Aorta (tissue), 5 donors: ENCODE measurements around the gene ISCA1. TPM values are rescaled to one million over a fixed set of nuclear protein-coding genes. Genes with fewer than 3 reads are reported as not detected.
"Not testable (repeated sequence)": the region's sequence is repeated elsewhere in the genome, so short reads cannot be mapped to it uniquely, and the experiment has no call there.

Source experiments
- ATAC-seq: fragments of 200-7000 bp; cut with Tn5 transposase; one replicate; pipeline ENCODE4 v1.9.1; 2022; ENCODE audit warnings: moderate library complexity; ENCODE audit not compliant: low FRiP score
- DNase-seq, 2 donors: peaks; one replicate each; pipeline ENCODE4 v3.0.0-alpha.2; 2020
- H3K27ac ChIP-seq, 2 donors: one replicate each; pipeline ENCODE4 v1.5.1; 2013; ENCODE audit warnings: low read length in 2 of 2, mild to moderate bottlenecking in 2 of 2, moderate library complexity in 2 of 2, control low read depth in 1 of 2, inconsistent platforms in 1 of 2, low read depth in 1 of 2
- H3K27me3 ChIP-seq, 2 donors: one replicate each; pipeline ENCODE4 v1.6.1; 2013; ENCODE audit warnings: control low read depth in 1 of 2, low read length in 1 of 2, mild to moderate bottlenecking in 1 of 2, moderate library complexity in 1 of 2; ENCODE audit not compliant: insufficient read depth in 2 of 2, control insufficient read depth in 1 of 2
- H3K36me3 ChIP-seq, 2 donors: one replicate each; pipeline ENCODE4 v1.6.1; 2013; ENCODE audit warnings: control low read depth in 1 of 2, low read length in 1 of 2, mild to moderate bottlenecking in 1 of 2; ENCODE audit not compliant: insufficient read depth in 2 of 2, control insufficient read depth in 1 of 2
- H3K4me1 ChIP-seq, 2 donors: one replicate each; pipeline ENCODE4 v1.6.1; 2013; ENCODE audit warnings: low read length in 2 of 2, control low read depth in 1 of 2, mild to moderate bottlenecking in 1 of 2, moderate library complexity in 1 of 2; ENCODE audit not compliant: insufficient read depth in 2 of 2, control insufficient read depth in 1 of 2
- H3K4me3 ChIP-seq, 2 donors: one replicate each; pipeline ENCODE4 v1.5.1; 2013; ENCODE audit warnings: low read length in 2 of 2, control low read depth in 1 of 2, mild to moderate bottlenecking in 1 of 2
- H3K9me3 ChIP-seq: one replicate; pipeline ENCODE4 v1.6.1; 2013; ENCODE audit warnings: mild to moderate bottlenecking, low read length; ENCODE audit not compliant: control insufficient read depth
- WGBS, 2 donors: extraction: QIAGEN DNeasy Blood & Tissue Kit; methylation state at CpG; one replicate each; pipeline ENCODE4 v1.1.7; 2013; 5-methylcytosine and 5-hydroxymethylcytosine counted together
- intact Hi-C, 2 donors: fragments of 100-400 bp; cut with DNase I; formaldehyde crosslinking; loops; one replicate each; pipeline versions ENCODE4 v1.14.2 to v1.15.0; 2022
- polyA plus RNA-seq, 2 donors: library from polyadenylated mRNA; stranded (reverse); fragments of 200-250 nt; gene quantifications; one replicate each; pipeline ENCODE4 v1.2.3, GENCODE V29; 2013
- total RNA-seq, 2 donors: library from RNA; stranded (reverse); fragmentation: NEBNext Ultra II Directional; extraction: Animal tissue kit (Norgen Biotek cat#: 25700); gene quantifications; one replicate each; pipeline ENCODE4 v1.2.1, GENCODE V29; 2021
- donor health status: healthy with polysubstance abuse.
- donor health status: Bipolar disorder and iron deficiency.
- donor health status: DM: no; HTN: no; CAD: no.
- donor health status: DM: no; HTN: no; CAD: no.
- donor health status: DM: yes; HTN: yes; CAD: no.

Gene ISCA1
- total and polyA plus RNA-seq, 4 donors = 24.1 to 53.6 (median 35.2) TPM

DNA sequence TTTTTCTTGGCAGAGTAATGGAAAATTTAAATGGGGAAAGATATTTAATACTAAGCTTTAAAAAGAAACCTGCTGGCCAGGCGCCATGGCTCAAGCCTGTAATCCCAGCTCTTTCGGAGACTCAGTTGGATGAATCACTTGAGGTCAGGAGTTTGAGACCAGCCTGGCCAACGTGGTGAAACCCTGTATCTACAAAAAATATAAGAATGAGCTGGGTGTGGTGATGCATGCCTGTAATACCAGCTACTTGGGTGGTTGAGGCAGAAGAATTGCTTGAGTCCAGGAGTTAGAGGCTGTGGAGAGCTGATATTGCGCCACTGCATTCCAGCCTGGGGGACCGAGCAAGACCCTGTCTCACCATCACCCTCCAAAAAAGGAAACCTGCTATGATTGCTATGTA is 39.0 kb upstream of the ISCA1 start:
- no peaks in the 10 kb centered on the region for H3K27me3 ChIP-seq
- ATAC-seq (no peak), DNase-seq (peak; percentile 67 to 77)
- peaks cover 3 to 12% of the 10 kb centered on the region in 2 donors for H3K36me3 ChIP-seq
- no peaks in the 10 kb centered on the region for H3K4me1 ChIP-seq
- 60 to 62% methylated on average over 5 of the region's 5 CpGs for WGBS, 2 donors
- intact Hi-C loops = no loop called here
- H3K4me3 ChIP-seq = no peak overlapping the region
- no peak overlapping the region for H3K27ac ChIP-seq
- H3K9me3 ChIP-seq = no peaks in the 10 kb centered on the region

DNA sequence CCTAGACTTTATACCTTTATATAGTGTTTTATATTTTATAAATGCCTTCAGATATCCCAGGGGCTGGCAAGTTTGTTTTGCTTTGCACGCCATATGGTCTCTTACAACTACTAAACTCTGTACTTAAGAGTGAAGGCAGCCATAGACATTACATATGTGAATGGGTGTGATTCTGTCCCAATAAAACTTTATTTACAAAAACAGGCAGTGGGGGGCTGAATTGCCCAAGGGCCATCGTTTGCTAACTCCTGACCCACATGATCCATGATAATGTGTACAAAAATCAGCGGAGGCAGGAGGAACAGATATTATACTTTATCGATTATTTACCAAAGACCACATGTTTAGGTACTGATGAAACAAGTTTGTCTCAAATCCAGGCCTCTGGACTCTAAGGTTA is 35.8 kb upstream of the ISCA1 start:
- Histone ChIP-seq H3K27ac (no peak overlapping the region), H3K4me1 (no peaks in the 10 kb centered on the region), H3K36me3 (peaks cover 5 to 9% of the 10 kb centered on the region in 2 donors), H3K4me3 (no peak overlapping the region), H3K9me3 (no peaks in the 10 kb centered on the region), H3K27me3 (no peaks in the 10 kb centered on the region)
- DNase-seq = no peak
- ATAC-seq = no peak
- 96% methylated on average over 4 of the region's 4 CpGs for WGBS, 2 donors
- intact Hi-C loops = no loop called here

- DNase-seq = no peak
- H3K27me3 ChIP-seq = no peaks in the 10 kb centered on the region
- no peak overlapping the region for H3K27ac ChIP-seq
- H3K4me1 ChIP-seq = no peaks in the 10 kb centered on the region
- ATAC-seq = no peak
- WGBS, 2 donors = 20 to 32% methylated on average over 2 of the region's 2 CpGs
- peaks cover 5 to 7% of the 10 kb centered on the region in 2 donors for H3K36me3 ChIP-seq
- H3K9me3 ChIP-seq = no peaks in the 10 kb centered on the region
- intact Hi-C loops = no loop called here
- no peak overlapping the region for H3K4me3 ChIP-seq
These were observed 32.7 kb upstream of the ISCA1 start for GRCh38 chr9:86315078-86315477.

DNA sequence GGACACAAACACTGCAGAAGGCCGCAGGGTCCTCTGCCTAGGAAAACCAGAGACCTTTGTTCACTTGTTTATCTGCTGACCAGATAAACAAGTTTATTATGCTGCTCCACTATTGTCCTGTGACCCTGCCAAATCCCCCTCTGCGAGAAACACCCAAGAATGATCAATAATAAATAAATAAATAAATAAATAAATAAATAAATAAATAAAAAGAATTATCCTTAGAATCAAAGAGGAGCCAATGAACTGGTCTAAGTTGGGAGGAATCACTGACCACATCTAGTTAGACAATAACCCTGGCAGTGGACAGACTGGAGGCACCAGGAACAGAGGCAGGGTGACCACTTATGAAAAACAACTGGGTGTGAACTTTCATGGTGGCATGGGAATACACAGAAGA is 30.6 kb upstream of the ISCA1 start:
- H3K27ac ChIP-seq, DNase-seq, ATAC-seq, intact Hi-C loops, H3K4me1 ChIP-seq, H3K9me3 ChIP-seq, H3K27me3 ChIP-seq, H3K4me3 ChIP-seq, H3K36me3 ChIP-seq: not testable (repeated sequence)
- WGBS, 2 donors = 96 to 98% methylated on average over 2 of the region's 2 CpGs

GRCh38 chr9:86308687-86309086 is 26.3 kb upstream of the ISCA1 start:
- H3K9me3 ChIP-seq = no peaks in the 10 kb centered on the region
- ATAC-seq (no peak), DNase-seq (no peak)
- WGBS, 2 donors = 22 to 26% methylated on average over 1 of the region's 1 CpG
- H3K27ac ChIP-seq = no peak overlapping the region
- no peaks in the 10 kb centered on the region for H3K27me3 ChIP-seq
- H3K4me1 ChIP-seq = no peaks in the 10 kb centered on the region
- peaks cover 1 to 7% of the 10 kb centered on the region in 2 donors for H3K36me3 ChIP-seq
- no peak overlapping the region for H3K4me3 ChIP-seq
- intact Hi-C loops = no loop called here

- Histone ChIP-seq H3K9me3 (no peaks in the 10 kb centered on the region), H3K4me1 (no peaks in the 10 kb centered on the region), H3K4me3 (no peak overlapping the region), H3K27ac (no peak overlapping the region), H3K36me3 (peaks cover 8 to 11% of the 10 kb centered on the region in 2 donors), H3K27me3 (no peaks in the 10 kb centered on the region)
- 51 to 53% methylated on average over 3 of the region's 3 CpGs for WGBS, 2 donors
- DNase-seq = no peak
- no peak for ATAC-seq
- intact Hi-C loops = no loop called here
These were observed 21.9 kb upstream of the ISCA1 start for GRCh38 chr9:86304236-86304730.

DNA sequence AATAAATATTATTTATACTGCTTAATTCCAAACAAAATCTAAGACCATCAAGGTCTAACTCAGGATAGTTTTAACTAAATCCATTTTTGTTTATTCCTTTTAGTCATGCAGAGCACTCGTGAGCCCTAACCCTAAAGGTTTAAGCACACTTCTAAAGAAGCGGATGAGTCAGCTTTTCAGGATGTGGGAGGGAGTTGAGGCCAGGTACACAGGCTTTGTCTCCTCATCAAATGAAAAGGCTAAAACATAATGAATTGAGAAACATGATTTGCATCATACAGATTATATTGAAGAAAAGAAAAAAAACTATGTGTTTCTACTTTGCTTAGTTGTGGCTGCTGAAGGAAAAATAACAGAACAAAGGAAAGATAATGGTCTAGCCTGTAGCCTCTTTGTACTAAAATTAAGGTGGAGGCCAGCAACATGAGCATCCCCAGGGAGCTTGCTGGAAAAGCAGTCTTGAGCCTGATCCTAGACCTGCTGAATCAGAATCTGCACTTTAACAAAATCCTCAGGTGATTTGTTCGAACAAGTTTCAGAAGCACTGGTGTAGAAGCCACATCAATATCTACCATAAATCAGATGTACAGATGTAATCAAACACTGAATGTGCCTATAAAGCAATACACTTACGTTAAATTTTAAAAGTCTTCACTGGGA is 21.1 kb upstream of the ISCA1 start:
- Histone ChIP-seq H3K27me3 (no peaks in the 10 kb centered on the region), H3K27ac (no peak overlapping the region), H3K4me1 (no peaks in the 10 kb centered on the region), H3K4me3 (no peak overlapping the region), H3K9me3 (no peaks in the 10 kb centered on the region), H3K36me3 (peaks cover 11 to 14% of the 10 kb centered on the region in 2 donors)
- intact Hi-C loops = no loop called here
- 89 to 92% methylated on average over 4 of the region's 4 CpGs for WGBS, 2 donors
- no peak for DNase-seq
- no peak for ATAC-seq

DNA sequence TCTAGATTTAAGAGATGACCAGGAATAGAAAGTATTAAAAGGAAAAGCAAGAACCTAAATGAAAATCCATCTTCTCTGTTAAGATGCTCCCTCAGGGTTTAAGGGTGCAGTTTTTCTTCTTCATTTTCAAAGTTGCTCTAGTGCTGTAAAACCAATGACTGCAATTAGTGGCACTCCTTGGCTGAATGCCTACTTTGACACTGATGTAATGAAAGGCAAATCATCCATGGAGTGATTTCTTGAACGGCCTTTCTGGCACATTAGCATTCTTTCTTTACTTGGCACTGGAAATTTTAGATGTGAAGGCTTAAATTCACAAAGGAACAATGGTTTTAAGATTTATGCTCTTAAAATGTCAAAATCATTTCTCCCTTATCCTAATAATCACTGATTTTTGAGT is 19.3 kb upstream of the ISCA1 start:
- Histone ChIP-seq H3K27ac (no peak overlapping the region), H3K27me3 (no peaks in the 10 kb centered on the region), H3K36me3 (peaks cover 14 to 16% of the 10 kb centered on the region in 2 donors), H3K9me3 (no peaks in the 10 kb centered on the region), H3K4me1 (no peaks in the 10 kb centered on the region), H3K4me3 (no peak overlapping the region)
- intact Hi-C loops = no loop called here
- ATAC-seq = no peak
- 39 to 50% methylated on average over 1 of the region's 1 CpG for WGBS, 2 donors
- no peak for DNase-seq

DNA sequence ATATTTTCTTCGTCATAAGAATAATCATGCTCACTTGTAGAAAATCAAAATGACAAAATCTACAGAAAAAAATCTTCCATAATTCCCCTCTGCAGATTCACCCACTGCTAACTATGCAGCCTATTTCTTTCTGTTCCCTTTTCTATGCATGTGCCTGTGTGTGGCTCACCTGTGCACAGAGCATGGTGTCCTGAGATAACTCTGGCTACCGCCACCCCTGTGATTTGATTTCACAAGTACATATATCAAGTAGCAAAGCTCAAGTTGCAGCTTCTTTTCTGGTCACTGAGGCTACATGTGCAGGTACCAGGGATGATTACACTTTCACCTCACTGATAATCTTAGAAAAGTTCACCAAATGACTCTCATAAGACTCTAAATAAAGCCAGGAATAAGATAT is 18.4 kb upstream of the ISCA1 start:
- DNase-seq (no peak), ATAC-seq (no peak)
- no peak overlapping the region for H3K27ac ChIP-seq
- H3K4me3 ChIP-seq = no peak overlapping the region
- 92 to 99% methylated on average over 2 of the region's 2 CpGs for WGBS, 2 donors
- H3K4me1 ChIP-seq = no peaks in the 10 kb centered on the region
- peaks cover 14 to 15% of the 10 kb centered on the region in 2 donors for H3K36me3 ChIP-seq
- intact Hi-C loops = no loop called here
- H3K27me3 ChIP-seq = no peaks in the 10 kb centered on the region
- no peaks in the 10 kb centered on the region for H3K9me3 ChIP-seq
